Activated naive CD4-positive, alpha-beta T cell (primary cell): ENCODE results near the gene ZFYVE9.
"Not testable (repeated sequence)": the region's sequence is repeated elsewhere in the genome, so short reads cannot be mapped to it uniquely, and the experiment has no call there.

Source experiments
- DNase-seq, 4 experiments: peaks; one replicate each; lab custom pipeline; 2025; lab: John Stamatoyannopoulos, UW

Gene ZFYVE9

GRCh38 chr1:52369851-52370250 is 228.0 kb downstream of the ZFYVE9 start:
- not testable (repeated sequence) for DNase-seq

- no peak for DNase-seq
Measured at GRCh38 chr1:52385376-52385775, 243.5 kb downstream of the ZFYVE9 start.

GRCh38 chr1:52386458-52386857 is 244.6 kb downstream of the ZFYVE9 start:
- DNase-seq: no peak

GRCh38 chr1:52393174-52393573 is 251.3 kb downstream of the ZFYVE9 start:
- DNase-seq: no peak
